Breast epithelium (tissue), 4 donors: ENCODE measurements around the gene HDAC4. TPM values are rescaled to one million over a fixed set of nuclear protein-coding genes. Genes with fewer than 3 reads are reported as not detected.
A peak's percentile ranks its signal among the peaks of the same experiment; 100 is the strongest.

Source experiments
- DNase-seq, 2 donors: peaks; one replicate each; pipeline ENCODE4 v3.0.0-alpha.2; 2019; ENCODE audit warnings: low spot score in 2 of 2
- H3K27ac ChIP-seq, 2 donors: fragments of 200-600 bp; sonication (generic) in 1 of 2; one replicate each; pipeline ENCODE4 v1.5.1; 2016 to 2019; ENCODE audit warnings: mild to moderate bottlenecking in 1 of 2
- H3K27me3 ChIP-seq, 2 donors: fragments of 200-600 bp; sonication (generic) in 1 of 2; one replicate each; pipeline versions ENCODE4 v1.5.1 to v1.6.0; 2017 to 2019; ENCODE audit warnings: control low read depth in 1 of 2, mild to moderate bottlenecking in 1 of 2
- H3K36me3 ChIP-seq: fragments of 200-600 bp; one replicate; pipeline ENCODE4 v1.5.1; 2019
- H3K4me1 ChIP-seq, 2 donors: fragments of 200-600 bp; sonication (generic); one replicate each; pipeline ENCODE4 v1.5.1; 2016 to 2019; ENCODE audit warnings: control low read depth in 1 of 2
- H3K4me3 ChIP-seq, 3 donors: fragments of 200-600 bp; sonication (generic); 1 replicate in 2 of 3; 2 replicates in 1 of 3; pipeline ENCODE4 v1.5.1; 2016 to 2019; ENCODE audit warnings: mild to moderate bottlenecking in 3 of 3, moderate library complexity in 2 of 3
- H3K9me3 ChIP-seq, 2 donors: fragments of 200-600 bp; sonication (generic) in 1 of 2; one replicate each; pipeline ENCODE4 v1.5.1; 2016 to 2019; ENCODE audit warnings: control low read depth in 1 of 2
- POLR2A ChIP-seq: fragments of 450-650 bp; IDR thresholded peaks from one replicate; pipeline ENCODE4 v1.6.1; 2016; ENCODE audit warnings: antibody characterized with exemption, mild to moderate bottlenecking, moderate library complexity
- POLR2AphosphoS5 ChIP-seq, 3 donors: sonication (generic); formaldehyde crosslinking; IDR thresholded peaks; one replicate each; pipeline ENCODE4 v1.6.1; 2017; ENCODE audit warnings: antibody characterized with exemption in 3 of 3
- intact Hi-C: fragments of 100-400 bp; cut with DNase I; formaldehyde crosslinking; loops from one replicate; pipeline ENCODE4 v1.15.1; 2023; ENCODE audit warnings: low total_unique reads
- total RNA-seq, 3 donors: library from RNA; depleted of rRNA; stranded (reverse); fragments of >200 nt; gene quantifications; one replicate each; pipeline ENCODE4 v1.1.0, GENCODE V29; 2016
- TF ChIP-seq, protein P1 (sequence below), 3 donors: fragments of 450-650 bp; IDR thresholded peaks; one replicate each; pipeline ENCODE4 v1.5.1; 2016 to 2017; ENCODE audit warnings: antibody characterized with exemption in 3 of 3, mild to moderate bottlenecking in 3 of 3, moderate library complexity in 3 of 3

The HDAC4 gene
- total RNA-seq, 3 donors from 2014 or later: 20.3 to 36.0 (median 32.8) TPM

DNA sequence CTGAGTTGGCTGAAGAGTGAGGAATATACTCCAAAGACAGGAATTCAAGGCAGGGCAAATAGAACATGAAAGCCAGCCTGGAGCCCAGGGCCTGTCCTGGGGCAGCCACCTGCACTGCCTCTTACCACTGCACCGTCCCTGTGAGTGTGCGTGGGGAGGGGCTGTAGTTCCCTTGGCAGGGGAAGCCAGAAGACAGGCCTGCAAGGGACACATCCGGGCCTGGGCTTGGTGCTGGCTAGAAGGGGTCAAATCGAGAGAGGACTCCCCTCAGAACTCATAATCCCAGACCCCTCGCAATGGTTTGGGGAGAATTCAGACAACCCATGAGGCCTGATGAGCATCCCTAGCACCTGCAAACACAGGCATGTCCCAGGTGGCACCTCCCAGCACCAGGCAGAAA lies 87.0 kb downstream of the HDAC4 start:
- H3K4me1 ChIP-seq: peaks cover 0 to 4% of the 10 kb centered on the region in 2 donors
- DNase-seq: peak in 1 of 2 donors; percentile 30
- no peak overlapping the region for H3K27ac ChIP-seq
- no peaks in the 10 kb centered on the region for H3K27me3 ChIP-seq
- TF ChIP-seq, protein P1, sequence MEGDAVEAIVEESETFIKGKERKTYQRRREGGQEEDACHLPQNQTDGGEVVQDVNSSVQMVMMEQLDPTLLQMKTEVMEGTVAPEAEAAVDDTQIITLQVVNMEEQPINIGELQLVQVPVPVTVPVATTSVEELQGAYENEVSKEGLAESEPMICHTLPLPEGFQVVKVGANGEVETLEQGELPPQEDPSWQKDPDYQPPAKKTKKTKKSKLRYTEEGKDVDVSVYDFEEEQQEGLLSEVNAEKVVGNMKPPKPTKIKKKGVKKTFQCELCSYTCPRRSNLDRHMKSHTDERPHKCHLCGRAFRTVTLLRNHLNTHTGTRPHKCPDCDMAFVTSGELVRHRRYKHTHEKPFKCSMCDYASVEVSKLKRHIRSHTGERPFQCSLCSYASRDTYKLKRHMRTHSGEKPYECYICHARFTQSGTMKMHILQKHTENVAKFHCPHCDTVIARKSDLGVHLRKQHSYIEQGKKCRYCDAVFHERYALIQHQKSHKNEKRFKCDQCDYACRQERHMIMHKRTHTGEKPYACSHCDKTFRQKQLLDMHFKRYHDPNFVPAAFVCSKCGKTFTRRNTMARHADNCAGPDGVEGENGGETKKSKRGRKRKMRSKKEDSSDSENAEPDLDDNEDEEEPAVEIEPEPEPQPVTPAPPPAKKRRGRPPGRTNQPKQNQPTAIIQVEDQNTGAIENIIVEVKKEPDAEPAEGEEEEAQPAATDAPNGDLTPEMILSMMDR (IDR thresholded peaks at IDR 0.05): no peak
- TF ChIP-seq POLR2A (no peak), POLR2AphosphoS5 (IDR thresholded peaks at IDR 0.05) (no peak)
- no peak overlapping the region for H3K4me3 ChIP-seq
- intact Hi-C loops: no loop called here
- no peaks in the 10 kb centered on the region for H3K9me3 ChIP-seq
- no peaks in the 10 kb centered on the region for H3K36me3 ChIP-seq

DNA sequence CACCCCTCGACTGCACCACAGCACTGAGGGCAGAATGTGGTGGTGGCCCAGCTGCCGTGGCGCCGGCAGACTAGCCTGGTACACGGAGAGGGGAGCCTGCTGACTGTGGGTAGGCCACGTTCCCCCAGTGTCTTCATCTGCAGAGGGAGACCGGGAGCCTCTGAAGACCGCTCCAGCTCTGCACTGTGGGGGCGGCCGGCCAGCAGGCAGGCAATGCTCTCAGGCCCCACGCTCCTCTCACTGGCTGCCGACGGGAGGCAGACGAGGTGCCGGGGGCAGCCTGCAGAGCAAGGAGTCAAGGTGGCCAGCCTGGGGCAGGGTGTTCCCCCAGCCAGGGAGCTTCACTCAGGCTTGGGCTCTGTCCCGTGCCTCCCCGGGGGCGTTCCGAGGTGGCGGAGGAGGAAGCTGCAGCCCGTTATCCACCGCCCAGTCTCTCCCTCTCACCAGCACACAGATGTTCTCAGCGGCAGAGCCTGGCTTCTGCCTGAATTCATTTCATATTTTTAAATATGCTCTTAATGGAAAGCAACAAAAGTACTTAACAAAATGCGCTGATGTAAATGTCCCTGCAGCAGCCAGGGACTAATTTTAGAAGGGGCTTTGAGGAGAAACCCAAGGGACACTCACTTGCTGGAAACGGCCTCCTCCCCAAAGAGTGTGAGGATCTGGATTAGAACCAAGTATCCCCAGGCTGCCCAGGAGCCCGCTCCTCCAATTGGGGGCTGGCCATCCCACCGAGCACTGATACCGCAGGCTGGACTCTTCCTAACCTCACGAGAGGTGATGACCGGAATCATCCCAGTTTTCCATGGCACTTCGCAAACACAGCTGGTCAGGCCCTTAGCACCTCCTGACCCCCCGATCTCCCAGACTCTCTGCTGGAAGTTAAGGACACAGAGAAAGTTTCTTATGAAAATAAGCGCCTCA lies 87.8 kb downstream of the HDAC4 start:
- H3K27me3 ChIP-seq: no peaks in the 10 kb centered on the region
- intact Hi-C loops: loop anchor here (1.0 kb wide), 1 partner anchor 38 kb away; no protein-coding TSS in a partner anchor
- H3K36me3 ChIP-seq: no peaks in the 10 kb centered on the region
- peak; percentile 13 to 48 for DNase-seq
- no peaks in the 10 kb centered on the region for H3K9me3 ChIP-seq
- TF ChIP-seq, protein P1 (IDR thresholded peaks at IDR 0.05): no peak
- TF ChIP-seq POLR2AphosphoS5 (IDR thresholded peaks at IDR 0.05): no peak
- no peak for TF ChIP-seq POLR2A
- peak overlapping the region in 1 of 2 donors; percentile 30 for H3K27ac ChIP-seq
- H3K4me3 ChIP-seq: peak overlapping the region in 1 of 3 donors; percentile 48
- H3K4me1 ChIP-seq: peaks cover 0 to 4% of the 10 kb centered on the region in 2 donors

DNA sequence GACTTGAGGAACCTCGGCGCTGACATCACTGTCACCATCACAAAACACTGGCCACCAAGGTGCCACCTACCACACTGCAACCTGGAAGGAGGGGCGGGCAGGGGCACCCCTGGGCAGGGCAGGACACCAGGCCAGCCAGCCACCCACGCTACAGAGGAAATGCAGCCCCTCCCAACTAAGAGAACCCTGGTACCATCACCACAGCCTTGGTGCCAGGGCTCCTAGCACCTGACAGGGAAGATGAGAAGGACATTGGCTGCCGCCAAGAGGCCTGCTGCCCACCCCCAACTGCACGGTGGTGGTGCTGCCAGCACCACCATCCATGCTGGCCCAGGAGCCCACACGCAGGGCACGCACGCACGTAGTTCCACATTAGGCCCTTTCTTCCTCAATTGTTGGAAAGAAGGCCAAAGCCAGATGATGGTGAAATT lies 88.7 kb downstream of the HDAC4 start:
- Histone ChIP-seq H3K9me3 (no peaks in the 10 kb centered on the region), H3K36me3 (no peaks in the 10 kb centered on the region), H3K27ac (no peak overlapping the region), H3K4me3 (no peak overlapping the region), H3K4me1 (peaks cover 0 to 4% of the 10 kb centered on the region in 2 donors), H3K27me3 (no peaks in the 10 kb centered on the region)
- DNase-seq: peak in 1 of 2 donors; percentile 11
- TF ChIP-seq POLR2AphosphoS5 (IDR thresholded peaks at IDR 0.05) (no peak), POLR2A (no peak)
- TF ChIP-seq, protein P1 (IDR thresholded peaks at IDR 0.05): no peak
- intact Hi-C loops: loop anchor here (1.0 kb wide), 1 partner anchor 37 kb away; no protein-coding TSS in a partner anchor

DNA sequence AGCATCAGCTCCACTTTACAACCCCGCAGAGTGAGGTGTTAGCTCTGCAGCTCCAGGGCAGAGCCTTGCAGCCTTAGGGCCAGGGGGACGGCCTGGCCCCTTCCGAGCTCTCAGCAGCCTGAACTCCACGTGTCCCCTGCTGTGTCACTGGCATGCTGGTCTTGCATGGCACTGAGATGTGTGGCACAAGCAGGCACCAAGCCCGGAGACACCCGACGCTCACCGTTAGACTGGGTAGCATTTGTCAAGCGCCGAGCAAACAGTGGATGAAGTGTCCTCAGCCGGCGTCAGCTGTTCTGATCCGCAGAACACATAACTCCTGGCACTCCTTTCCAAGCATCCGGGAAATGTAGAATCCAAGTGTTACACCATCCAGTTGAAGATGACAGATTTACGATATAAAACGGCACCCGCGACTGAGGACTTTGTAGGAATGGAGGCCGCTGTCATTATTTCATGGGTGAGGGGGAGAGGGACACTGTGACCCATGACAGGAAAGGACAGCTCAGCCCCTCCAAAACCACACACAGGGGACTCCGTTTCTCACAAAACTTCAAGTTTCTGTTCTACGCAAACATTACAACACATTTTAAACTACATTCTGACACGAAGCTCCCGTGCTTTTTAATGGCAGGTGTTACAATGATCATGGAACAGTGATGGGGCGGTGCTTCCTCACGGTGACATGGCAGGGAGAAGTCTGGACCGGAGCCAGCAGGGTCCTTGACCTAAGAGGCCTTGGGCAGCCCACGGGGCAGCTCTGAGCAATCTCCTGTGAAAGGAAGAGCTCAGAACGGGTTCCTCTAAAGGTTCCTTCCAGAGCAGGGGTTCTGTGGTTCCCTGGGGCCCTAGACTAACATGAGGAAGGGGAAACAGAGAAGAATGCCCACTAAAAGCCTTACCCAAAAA lies 89.4 kb downstream of the HDAC4 start:
- intact Hi-C loops: loop anchor here (1.0 kb wide), 1 partner anchor 36 kb away; no protein-coding TSS in a partner anchor
- no peak for TF ChIP-seq POLR2A
- TF ChIP-seq POLR2AphosphoS5 (IDR thresholded peaks at IDR 0.05): no peak
- TF ChIP-seq, protein P1 (IDR thresholded peaks at IDR 0.05): no peak
- DNase-seq: no peak
- Histone ChIP-seq H3K4me1 (peaks cover 0 to 4% of the 10 kb centered on the region in 2 donors), H3K27me3 (no peaks in the 10 kb centered on the region), H3K9me3 (no peaks in the 10 kb centered on the region), H3K27ac (no peak overlapping the region), H3K4me3 (no peak overlapping the region), H3K36me3 (no peaks in the 10 kb centered on the region)
